Loucy (cell line): ENCODE measurements around the gene NFKBIZ.

Experiments used
- CTCF ChIP-seq: fragments of 200-600 bp; sonication (generic); conservative IDR thresholded peaks from 2 replicates; pipeline ENCODE4 v1.5.1; 2014; ENCODE audit warnings: mild to moderate bottlenecking, antibody characterized with exemption, low read length
- EZH2phosphoT487 ChIP-seq: fragments of 200-600 bp; IDR thresholded peaks from 2 replicates; pipeline ENCODE4 v1.6.1; 2018; ENCODE audit warnings: antibody characterized with exemption, mild to moderate bottlenecking, moderate library complexity, borderline replicate concordance

DNA sequence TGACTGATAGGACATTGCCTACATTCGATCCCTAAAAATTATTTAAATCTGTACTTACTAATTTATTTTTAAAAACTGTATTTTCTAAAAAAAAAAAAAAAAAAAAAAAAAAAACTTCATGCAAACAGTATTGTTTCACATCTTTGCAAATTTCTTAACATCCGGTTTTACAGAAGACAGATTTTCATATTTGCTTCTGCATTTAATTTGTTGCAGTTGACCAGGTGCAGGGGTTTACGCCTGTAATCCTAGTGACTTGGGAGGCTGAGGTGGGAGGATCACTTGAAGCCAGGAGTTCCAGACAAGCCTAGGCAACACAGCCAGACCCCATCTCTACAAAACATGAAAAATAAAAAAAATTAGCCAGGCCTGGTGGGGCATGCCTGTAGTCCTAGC, 6.4 kb upstream of the NFKBIZ start:
- TF ChIP-seq CTCF (no peak), EZH2phosphoT487 (no peak)
